Gastroesophageal sphincter (tissue), 4 donors: ENCODE data around the gene CD72. TPM values are rescaled to one million over a fixed set of nuclear protein-coding genes. Genes with fewer than 3 reads are reported as not detected.

Source experiments
- ATAC-seq: fragments of 150-250 bp; one replicate; pipeline ENCODE4 v1.9.1; 2016; ENCODE audit warnings: mild to moderate bottlenecking, moderate library complexity
- H3K27ac ChIP-seq, 4 donors: fragments of 200-600 bp; sonication (generic) in 3 of 4; 1 replicate in 3 of 4; 2 replicates in 1 of 4; pipeline ENCODE4 v1.5.1; 2016 to 2019
- H3K27me3 ChIP-seq: fragments of 200-600 bp; sonication (generic); one replicate; pipeline ENCODE4 v1.5.1; 2019
- H3K36me3 ChIP-seq, 2 donors: fragments of 200-600 bp; sonication (generic); one replicate each; pipeline ENCODE4 v1.5.1; 2019; ENCODE audit warnings: control low read depth in 1 of 2
- H3K4me1 ChIP-seq, 3 donors: fragments of 200-600 bp; sonication (generic); 1 replicate in 2 of 3; 2 replicates in 1 of 3; pipeline ENCODE4 v1.5.1; 2016 to 2019; ENCODE audit warnings: control low read depth in 2 of 3
- H3K4me3 ChIP-seq, 2 donors: fragments of 200-600 bp; sonication (generic); one replicate each; pipeline ENCODE4 v1.5.1; 2019; ENCODE audit warnings: mild to moderate bottlenecking in 1 of 2, moderate library complexity in 1 of 2
- H3K9me3 ChIP-seq, 3 donors: fragments of 200-600 bp; sonication (generic); one replicate each; pipeline ENCODE4 v1.5.1; 2017 to 2019; ENCODE audit warnings: control low read depth in 2 of 3
- CTCF ChIP-seq, 4 experiments: fragments of 200-600 bp in 2 of 4; fragments of 450-650 bp in 2 of 4; sonication (generic) in 1 of 4; IDR thresholded peaks; one replicate each; pipeline ENCODE4 v1.5.1; 2017 to 2019; ENCODE audit warnings: antibody characterized with exemption in 4 of 4, mild to moderate bottlenecking in 2 of 4, moderate library complexity in 2 of 4
- EP300 ChIP-seq: sonication (generic); formaldehyde crosslinking; IDR thresholded peaks from one replicate; pipeline ENCODE4 v1.6.1; 2017; ENCODE audit warnings: antibody characterized with exemption, mild to moderate bottlenecking
- POLR2A ChIP-seq, 2 donors: fragments of 450-650 bp; IDR thresholded peaks; one replicate each; pipeline ENCODE4 v1.6.1; 2017; ENCODE audit warnings: antibody characterized with exemption in 2 of 2, mild to moderate bottlenecking in 2 of 2, moderate library complexity in 1 of 2
- POLR2AphosphoS5 ChIP-seq: sonication (generic); formaldehyde crosslinking; IDR thresholded peaks from one replicate; pipeline ENCODE4 v1.6.1; 2017; ENCODE audit warnings: antibody characterized with exemption
- whole genome bisulfite sequencing, 2 donors: methylation state at CpG; one replicate each; pipeline ENCODE4 v1.1.5; 2018; ENCODE audit warnings: low coverage in 1 of 2; 5-methylcytosine and 5-hydroxymethylcytosine counted together
- total RNA-seq, 4 donors: library from RNA; depleted of rRNA; stranded (reverse); fragments of >200 nt; gene quantifications; one replicate each; pipeline ENCODE4 v1.1.0, GENCODE V29; 2016

The CD72 gene
- total RNA-seq, 4 donors from 2014 or later: 1.0 to 2.0 (median 1.5) TPM

- peaks cover 0 to 14% (median 0%) of the 10 kb centered on the region in 3 donors for H3K4me1 ChIP-seq
- no peak overlapping the region for H3K4me3 ChIP-seq
- H3K27ac ChIP-seq: no peak overlapping the region
- H3K27me3 ChIP-seq: peaks cover 14% of the 10 kb centered on the region
- H3K36me3 ChIP-seq: no peaks in the 10 kb centered on the region
- WGBS, 2 donors: 65 to 70% methylated on average over 2 of the region's 2 CpGs
- no peak for ATAC-seq
- no peak for TF ChIP-seq EP300
- no peak for TF ChIP-seq POLR2A (IDR thresholded peaks at IDR 0.05)
- no peak for TF ChIP-seq POLR2AphosphoS5
- no peak for TF ChIP-seq CTCF (IDR thresholded peaks at IDR 0.05)
- no peaks in the 10 kb centered on the region for H3K9me3 ChIP-seq
Observed at GRCh38 chr9:35619800-35620158, 1.6 kb upstream of the CD72 start.

- Histone ChIP-seq H3K4me3 (no peak overlapping the region), H3K27ac (no peak overlapping the region), H3K36me3 (no peaks in the 10 kb centered on the region), H3K27me3 (peaks cover 14% of the 10 kb centered on the region), H3K9me3 (no peaks in the 10 kb centered on the region), H3K4me1 (peaks cover 0 to 14% (median 0%) of the 10 kb centered on the region in 3 donors)
- WGBS, 2 donors: 50 to 87% methylated on average over 2 to 8 of the region's 17 CpGs
- ATAC-seq: peak; percentile 41
- no peak for TF ChIP-seq POLR2AphosphoS5
- no peak for TF ChIP-seq POLR2A (IDR thresholded peaks at IDR 0.05)
Observed at GRCh38 chr9:35618854-35619799, 914 bp upstream of the CD72 start.

GRCh38 chr9:35617548-35617947 lies 665 bp downstream of the CD72 start:
- Histone ChIP-seq H3K9me3 (no peaks in the 10 kb centered on the region), H3K4me1 (peaks cover 0 to 14% (median 0%) of the 10 kb centered on the region in 3 donors), H3K27me3 (peaks cover 14% of the 10 kb centered on the region), H3K4me3 (peak overlapping the region in 1 of 2 donors; percentile 51), H3K27ac (peak overlapping the region in 1 of 4 donors; percentile 41), H3K36me3 (no peaks in the 10 kb centered on the region)
- ATAC-seq: no peak
- TF ChIP-seq POLR2AphosphoS5: no peak
- TF ChIP-seq POLR2A (IDR thresholded peaks at IDR 0.05): no peak
- TF ChIP-seq CTCF (IDR thresholded peaks at IDR 0.05): no peak
- no peak for TF ChIP-seq EP300
- 31 to 62% methylated on average over 4 of the region's 8 CpGs for WGBS, 2 donors

- 12 to 23% methylated on average over 6 to 25 of the region's 51 CpGs for WGBS, 2 donors
- Histone ChIP-seq H3K27ac (peak overlapping the region in 1 of 4 donors; percentile 41), H3K9me3 (no peaks in the 10 kb centered on the region), H3K36me3 (no peaks in the 10 kb centered on the region), H3K4me1 (peaks cover 0 to 14% (median 0%) of the 10 kb centered on the region in 3 donors), H3K27me3 (peaks cover 14% of the 10 kb centered on the region), H3K4me3 (peak overlapping the region; percentile 20 to 51)
- ATAC-seq: peak; percentile 83
- peak in 1 of 4 experiments; percentile 31 for TF ChIP-seq CTCF (IDR thresholded peaks at IDR 0.05)
- TF ChIP-seq POLR2AphosphoS5: no peak
Observed at GRCh38 chr9:35616681-35617459, 1.3 kb downstream of the CD72 start.

GRCh38 chr9:35615981-35616680 lies 2.1 kb downstream of the CD72 start:
- Histone ChIP-seq H3K27me3 (peaks cover 14% of the 10 kb centered on the region), H3K36me3 (no peaks in the 10 kb centered on the region), H3K27ac (no peak overlapping the region), H3K4me3 (no peak overlapping the region), H3K9me3 (no peaks in the 10 kb centered on the region), H3K4me1 (peaks cover 0 to 18% (median 0%) of the 10 kb centered on the region in 3 donors)
- WGBS, 2 donors: 70 to 92% methylated on average over 11 of the region's 17 CpGs
- TF ChIP-seq CTCF (IDR thresholded peaks at IDR 0.05): no peak
- no peak for TF ChIP-seq POLR2AphosphoS5
- no peak for TF ChIP-seq POLR2A (IDR thresholded peaks at IDR 0.05)
- TF ChIP-seq EP300: no peak
- ATAC-seq: no peak
